CD4-positive, CD25-positive, alpha-beta regulatory T cell (primary cell): ENCODE results near the gene TSC22D3. TPM values are rescaled to one million over a fixed set of nuclear protein-coding genes. Genes with fewer than 3 reads are reported as not detected.

ENCODE experiments used
- ATAC-seq, 2 donors: fragments of 150-1000 bp; cut with Tn5 transposase; one replicate each; pipeline ENCODE4 v1.10.0; 2021; ENCODE audit warnings: low read depth in 2 of 2, moderate number of reproducible peaks in 2 of 2, moderate library complexity in 1 of 2
- DNase-seq, 3 donors: peaks; one replicate each; pipeline versions ENCODE4 v3.0.0 to v3.0.0-alpha.2; 2012 to 2022; ENCODE audit warnings: mixed read lengths in 1 of 3
- H3K27ac ChIP-seq: one replicate; pipeline ENCODE4 v1.7.0; 2013; ENCODE audit warnings: mild to moderate bottlenecking, low read length; ENCODE audit not compliant: insufficient read depth, poor library complexity, severe bottlenecking
- H3K27me3 ChIP-seq: one replicate; pipeline ENCODE4 v1.7.0; 2013; ENCODE audit warnings: low read length; ENCODE audit not compliant: control insufficient read depth, insufficient read depth
- H3K36me3 ChIP-seq: one replicate; pipeline ENCODE4 v1.7.0; 2013; ENCODE audit warnings: mild to moderate bottlenecking, low read length, moderate library complexity; ENCODE audit not compliant: control insufficient read depth, insufficient read depth
- H3K4me1 ChIP-seq: 2 replicates; pipeline ENCODE4 v1.7.0; 2013; ENCODE audit warnings: mild to moderate bottlenecking, low read length; ENCODE audit not compliant: insufficient read depth, control insufficient read depth, poor library complexity, severe bottlenecking
- H3K4me3 ChIP-seq: one replicate; pipeline ENCODE4 v1.7.0; 2013; ENCODE audit warnings: low read depth, mild to moderate bottlenecking, low read length, moderate library complexity
- H3K9me3 ChIP-seq, 2 experiments: 1 replicate in 1 of 2; 2 replicates in 1 of 2; pipeline ENCODE4 v1.7.0; 2013; ENCODE audit warnings: low read length in 2 of 2, mild to moderate bottlenecking in 1 of 2, moderate library complexity in 1 of 2; ENCODE audit not compliant: control insufficient read depth in 2 of 2
- H3K27ac Mint-ChIP-seq, 3 donors: one replicate each; pipeline ENCODE4 v1.8.0; 2020 to 2022; ENCODE audit warnings: mild to moderate bottlenecking in 3 of 3, mixed read lengths in 3 of 3, moderate library complexity in 2 of 3
- H3K27me3 Mint-ChIP-seq: one replicate; pipeline ENCODE4 v1.8.0; 2022; ENCODE audit warnings: mild to moderate bottlenecking, mixed read lengths
- H3K36me3 Mint-ChIP-seq: one replicate; pipeline ENCODE4 v1.8.0; 2020; ENCODE audit warnings: mixed read lengths
- H3K4me1 Mint-ChIP-seq, 4 donors: one replicate each; pipeline ENCODE4 v1.8.0; 2020 to 2022; ENCODE audit warnings: mixed read lengths in 4 of 4, mild to moderate bottlenecking in 1 of 4
- H3K4me3 Mint-ChIP-seq, 4 donors: one replicate each; pipeline ENCODE4 v1.8.0; 2020 to 2022; ENCODE audit warnings: mild to moderate bottlenecking in 4 of 4, mixed read lengths in 4 of 4, moderate library complexity in 3 of 4
- H3K9me3 Mint-ChIP-seq, 7 donors: one replicate each; pipeline ENCODE4 v1.8.0; 2020 to 2022; ENCODE audit warnings: mixed read lengths in 7 of 7, mild to moderate bottlenecking in 3 of 7, moderate library complexity in 2 of 7
- polyA plus RNA-seq, 4 donors: library from polyadenylated mRNA; unstranded; fragments of 300-500 nt; fragmentation: Illumina TruSeq; gene quantifications; one replicate each; pipeline ENCODE4 v1.2.3, GENCODE V29; 2021
- total RNA-seq: library from RNA; stranded (reverse); gene quantifications from one replicate; pipeline ENCODE4 v1.2.3, GENCODE V29; 2022

Gene TSC22D3
- total and polyA plus RNA-seq, 5 donors from 2014 or later = 624 to 2,718 (median 1,073) TPM

DNA sequence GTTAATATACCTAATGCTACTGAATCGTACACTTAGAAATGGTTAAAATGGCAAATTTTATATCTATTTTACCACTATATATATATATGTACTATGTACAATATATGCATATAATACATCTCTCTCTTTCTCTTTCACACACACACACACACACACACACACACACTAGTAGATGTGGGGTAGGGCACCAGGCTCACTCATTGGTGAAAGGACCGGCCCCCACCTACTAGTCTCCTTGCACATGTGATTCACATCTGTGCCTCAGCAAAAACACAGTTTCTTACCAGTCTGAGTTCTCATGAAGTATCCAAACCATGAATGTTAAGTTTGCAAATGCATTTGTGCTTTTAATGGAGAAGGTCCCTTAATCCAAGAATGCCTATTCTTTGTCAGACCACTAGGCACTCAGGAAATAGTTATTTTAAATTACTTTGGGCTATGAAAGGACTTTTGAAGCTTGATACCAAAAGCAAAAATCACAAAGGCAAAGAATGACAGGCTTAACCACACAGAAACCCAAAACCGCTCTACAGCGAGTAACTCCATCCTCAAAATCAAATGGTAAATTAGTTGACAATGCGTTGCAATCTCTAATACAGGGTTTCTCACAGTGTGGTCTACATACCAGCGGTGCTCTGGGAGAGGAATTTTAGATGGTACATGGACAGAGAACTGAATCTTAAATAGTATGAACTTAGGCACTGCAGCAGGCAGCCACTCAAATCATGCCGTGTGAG is 5.8 kb downstream of the TSC22D3 start:
- Mint-ChIP-seq H3K9me3 (no peaks in the 10 kb centered on the region), H3K27me3 (peaks cover 8% of the 10 kb centered on the region), H3K36me3 (peaks cover 8% of the 10 kb centered on the region), H3K4me1 (peaks cover 0 to 16% (median 0%) of the 10 kb centered on the region in 4 donors), H3K4me3 (no peak overlapping the region), H3K27ac (no peak overlapping the region)
- ATAC-seq = no peak
- H3K9me3 ChIP-seq = no peaks in the 10 kb centered on the region
- no peak overlapping the region for H3K27ac ChIP-seq
- H3K4me3 ChIP-seq = no peak overlapping the region
- no peaks in the 10 kb centered on the region for H3K27me3 ChIP-seq
- H3K36me3 ChIP-seq = no peaks in the 10 kb centered on the region
- H3K4me1 ChIP-seq = no peaks in the 10 kb centered on the region
- DNase-seq = no peak

DNA sequence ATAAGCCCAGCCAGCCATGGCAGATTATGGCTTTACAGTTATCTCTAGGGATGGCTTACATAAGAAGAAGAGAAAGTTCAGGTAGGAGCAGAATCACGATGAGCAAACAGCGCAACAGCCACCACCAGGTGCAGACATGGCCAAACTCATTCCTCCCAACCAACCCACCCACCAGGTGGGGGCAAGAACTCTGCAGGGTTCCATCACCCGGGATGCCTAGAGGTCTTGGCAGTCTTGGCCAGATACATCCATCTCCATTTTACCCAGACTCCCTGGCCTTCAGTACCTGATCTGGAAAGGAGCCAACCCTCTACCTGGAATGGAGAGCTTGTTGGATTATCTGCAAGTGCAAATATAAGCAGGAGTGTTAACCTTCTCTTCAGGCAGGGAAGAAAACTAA is 7.5 kb downstream of the TSC22D3 start:
- Histone ChIP-seq H3K4me3 (no peak overlapping the region), H3K36me3 (no peaks in the 10 kb centered on the region), H3K27ac (no peak overlapping the region), H3K27me3 (no peaks in the 10 kb centered on the region), H3K9me3 (no peaks in the 10 kb centered on the region), H3K4me1 (no peaks in the 10 kb centered on the region)
- Mint-ChIP-seq H3K36me3 (peaks cover 8% of the 10 kb centered on the region), H3K4me3 (no peak overlapping the region), H3K4me1 (peaks cover 0 to 4% (median 0%) of the 10 kb centered on the region in 4 donors), H3K27me3 (peaks cover 8% of the 10 kb centered on the region), H3K27ac (no peak overlapping the region), H3K9me3 (no peaks in the 10 kb centered on the region)
- DNase-seq (no peak), ATAC-seq (no peak)

DNA sequence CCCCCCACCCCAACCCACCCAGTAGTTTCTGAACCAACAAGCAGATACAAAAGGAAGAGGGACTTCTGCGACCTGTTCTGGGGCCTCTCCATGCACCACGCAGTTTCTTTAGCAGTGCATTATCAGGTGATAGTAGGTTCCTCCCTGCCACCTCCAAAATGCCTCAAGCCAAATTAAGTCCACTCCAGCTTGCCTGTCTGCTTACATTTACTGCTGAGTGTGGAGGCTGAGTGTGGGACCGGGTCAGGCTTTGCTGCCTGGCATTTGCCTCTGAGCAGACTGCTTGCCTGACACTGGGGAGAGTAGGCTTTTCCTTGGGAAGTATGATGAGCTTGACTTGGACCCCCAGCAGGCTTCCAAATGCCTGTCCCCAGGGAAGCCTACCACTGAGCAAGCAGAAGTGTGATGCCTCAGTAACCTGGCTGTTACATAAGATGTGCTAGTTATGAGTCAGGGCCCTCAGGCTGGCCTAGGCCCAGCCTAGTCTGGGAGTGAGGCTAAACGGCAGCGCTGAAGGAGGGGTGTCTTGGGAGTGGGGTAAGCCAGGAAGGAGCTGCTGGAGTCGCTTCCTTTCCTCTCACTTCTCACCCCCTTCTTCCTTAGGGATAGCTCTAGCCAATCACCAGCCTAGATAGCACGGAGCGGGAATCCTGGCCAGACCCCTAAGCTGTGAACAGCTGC is 9.0 kb downstream of the TSC22D3 start:
- H3K4me1 Mint-ChIP-seq = no peaks in the 10 kb centered on the region
- no peaks in the 10 kb centered on the region for H3K9me3 Mint-ChIP-seq

DNA sequence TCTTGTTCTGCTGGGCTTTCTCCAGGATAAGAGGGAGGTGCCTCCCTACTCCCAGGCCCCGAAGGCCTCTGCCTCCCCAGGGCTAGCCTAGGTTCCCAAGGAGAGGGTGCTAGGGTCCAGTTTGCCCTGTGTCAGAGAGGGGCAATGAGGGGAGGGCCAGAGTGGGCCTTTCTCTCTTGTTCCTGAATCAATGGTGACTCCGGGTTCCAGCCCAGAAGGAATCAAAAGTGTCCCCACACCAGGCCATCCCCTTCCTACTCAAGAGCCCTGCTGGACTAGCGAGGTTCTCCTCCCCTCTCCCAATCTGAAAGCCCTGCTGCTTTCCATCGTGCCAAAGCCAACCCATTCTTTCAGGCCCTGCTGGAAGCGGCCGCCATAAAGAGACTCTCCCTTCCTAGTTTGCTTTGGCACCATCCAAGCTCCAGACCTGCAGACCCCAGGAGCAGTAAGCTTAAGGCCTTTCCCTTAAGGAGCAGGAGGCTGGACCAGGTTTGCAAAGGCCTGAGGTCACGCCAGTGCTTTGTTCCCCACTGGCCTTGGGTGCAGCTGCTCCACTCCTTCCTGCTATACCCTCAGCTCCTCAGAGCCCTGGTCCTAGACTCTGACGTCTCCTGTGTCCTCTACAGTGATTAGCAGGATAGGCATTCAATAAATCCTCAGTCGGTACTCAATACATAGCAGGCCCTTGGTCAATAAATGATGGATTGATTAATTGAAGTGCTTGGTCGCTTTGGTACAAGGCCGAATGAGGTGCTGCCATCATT is 10.6 kb downstream of the TSC22D3 start:
- Histone ChIP-seq H3K27me3 (no peaks in the 10 kb centered on the region), H3K27ac (no peak overlapping the region), H3K9me3 (no peaks in the 10 kb centered on the region), H3K4me1 (no peaks in the 10 kb centered on the region), H3K4me3 (no peak overlapping the region), H3K36me3 (no peaks in the 10 kb centered on the region)
- Mint-ChIP-seq H3K27me3 (peaks cover 5% of the 10 kb centered on the region), H3K36me3 (peaks cover 8% of the 10 kb centered on the region), H3K9me3 (no peaks in the 10 kb centered on the region), H3K4me3 (no peak overlapping the region), H3K4me1 (no peaks in the 10 kb centered on the region), H3K27ac (no peak overlapping the region)
- ATAC-seq (no peak), DNase-seq (no peak)

More for the DNA sequence above, 9.0 kb downstream of the TSC22D3 start:
- peaks cover 9% of the 10 kb centered on the region for H3K27me3 Mint-ChIP-seq
- H3K27ac Mint-ChIP-seq = no peak overlapping the region
- Histone ChIP-seq H3K27me3 (no peaks in the 10 kb centered on the region), H3K4me3 (no peak overlapping the region), H3K4me1 (no peaks in the 10 kb centered on the region), H3K27ac (no peak overlapping the region), H3K36me3 (no peaks in the 10 kb centered on the region), H3K9me3 (no peaks in the 10 kb centered on the region)
- H3K4me3 Mint-ChIP-seq = no peak overlapping the region
- no peak for DNase-seq
- no peak for ATAC-seq
- peaks cover 8% of the 10 kb centered on the region for H3K36me3 Mint-ChIP-seq

DNA sequence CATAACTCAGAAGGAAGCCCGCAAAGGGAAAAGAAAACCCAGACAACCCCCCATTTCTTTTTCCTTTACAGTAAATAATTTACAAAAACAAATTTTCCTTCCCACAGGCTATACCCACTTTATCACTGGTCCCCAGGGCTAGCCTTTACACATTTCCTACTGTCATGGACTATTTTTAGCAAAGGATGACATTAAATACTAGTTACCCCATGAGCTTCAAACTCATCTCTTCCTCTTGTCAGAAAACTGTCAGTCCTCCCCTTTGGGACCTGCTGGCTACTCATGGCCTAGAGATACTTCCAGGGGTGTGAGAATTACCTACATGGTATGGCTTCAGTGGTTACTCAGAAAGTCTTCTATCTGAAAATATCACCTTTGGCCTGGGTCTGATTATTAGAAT is 11.9 kb downstream of the TSC22D3 start:
- H3K27me3 Mint-ChIP-seq = peaks cover 5% of the 10 kb centered on the region
- H3K27me3 ChIP-seq = no peaks in the 10 kb centered on the region
- H3K36me3 Mint-ChIP-seq = peaks cover 3% of the 10 kb centered on the region
- no peak for ATAC-seq
- DNase-seq = no peak
- no peaks in the 10 kb centered on the region for H3K9me3 ChIP-seq
- no peaks in the 10 kb centered on the region for H3K4me1 Mint-ChIP-seq
- no peak overlapping the region for H3K27ac Mint-ChIP-seq
- no peak overlapping the region for H3K4me3 Mint-ChIP-seq
- H3K4me3 ChIP-seq = no peak overlapping the region
- no peaks in the 10 kb centered on the region for H3K4me1 ChIP-seq
- H3K27ac ChIP-seq = no peak overlapping the region
- H3K9me3 Mint-ChIP-seq = no peaks in the 10 kb centered on the region
- H3K36me3 ChIP-seq = no peaks in the 10 kb centered on the region

DNA sequence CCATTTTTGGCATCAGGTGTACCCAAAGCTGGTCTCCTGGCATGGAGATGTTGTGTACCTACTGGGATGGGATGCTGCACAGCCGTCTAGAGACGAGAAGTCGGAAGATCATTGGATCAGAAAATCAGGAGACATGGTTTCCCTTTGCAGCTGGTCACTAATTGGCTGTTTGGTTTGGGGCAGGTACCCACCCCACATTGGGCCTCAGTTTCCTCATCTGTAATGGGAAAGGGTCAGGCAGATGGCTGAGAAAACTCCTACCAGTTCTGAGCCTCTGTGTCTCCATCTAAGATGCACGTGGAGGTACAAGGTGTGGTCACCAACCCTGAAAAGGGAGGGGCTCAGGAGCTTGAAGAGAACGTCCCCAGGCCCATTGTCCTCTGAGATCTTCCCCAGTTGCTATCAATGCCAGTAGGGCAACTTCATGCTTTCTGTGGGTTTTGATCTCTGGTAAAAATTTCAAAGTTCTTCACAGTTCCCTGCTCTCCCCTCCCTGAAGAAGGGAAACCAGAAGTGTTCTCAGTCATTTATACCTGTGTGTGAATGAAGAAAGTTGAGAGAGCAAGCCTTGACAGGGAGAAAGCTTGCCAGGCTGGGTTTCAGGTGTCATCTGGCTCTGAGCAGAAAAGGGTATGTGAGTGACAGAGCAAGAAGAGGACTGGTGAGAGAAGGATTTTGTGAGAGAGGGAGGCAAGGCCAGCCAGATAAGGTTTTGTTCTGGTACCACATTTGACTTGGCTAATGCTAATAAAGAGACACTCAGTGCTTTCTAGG is 15.1 kb downstream of the TSC22D3 start:
- Mint-ChIP-seq H3K4me1 (peaks cover 0 to 6% (median 1%) of the 10 kb centered on the region in 4 donors), H3K27me3 (peaks cover 5% of the 10 kb centered on the region), H3K4me3 (no peak overlapping the region), H3K27ac (no peak overlapping the region), H3K9me3 (no peaks in the 10 kb centered on the region), H3K36me3 (no peaks in the 10 kb centered on the region)
- Histone ChIP-seq H3K27me3 (no peaks in the 10 kb centered on the region), H3K9me3 (no peaks in the 10 kb centered on the region), H3K4me3 (no peak overlapping the region), H3K36me3 (no peaks in the 10 kb centered on the region), H3K27ac (no peak overlapping the region), H3K4me1 (no peaks in the 10 kb centered on the region)
- no peak for ATAC-seq
- DNase-seq = no peak

DNA sequence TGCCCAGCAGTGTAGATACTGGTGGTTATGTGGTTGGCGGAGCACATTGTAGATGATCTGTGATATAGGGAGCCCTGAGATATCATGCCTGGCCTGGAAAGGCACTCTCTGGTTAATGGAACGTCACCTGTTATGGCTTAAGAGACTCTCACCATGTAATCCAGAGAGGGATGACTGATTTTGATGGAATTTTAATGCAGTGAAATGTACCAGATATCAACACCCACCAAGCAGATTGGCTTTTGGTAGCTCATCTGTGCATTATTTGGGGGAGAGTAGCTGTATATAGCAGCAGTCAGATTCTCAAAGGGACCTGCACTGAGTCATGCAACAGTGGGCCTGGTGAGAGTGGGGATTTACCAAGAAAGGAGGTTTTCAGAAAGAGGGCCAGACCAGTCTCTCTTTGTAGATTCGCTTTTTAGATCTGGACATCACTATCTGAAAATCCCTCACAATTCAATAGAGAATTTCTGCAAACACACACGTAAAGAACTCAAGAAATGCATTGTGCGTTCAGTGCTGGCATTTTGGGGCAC is 17.3 kb downstream of the TSC22D3 start:
- Mint-ChIP-seq H3K27ac (no peak overlapping the region), H3K27me3 (peaks cover 5% of the 10 kb centered on the region), H3K36me3 (no peaks in the 10 kb centered on the region), H3K4me1 (peaks cover 0 to 9% (median 1%) of the 10 kb centered on the region in 4 donors), H3K9me3 (no peaks in the 10 kb centered on the region), H3K4me3 (no peak overlapping the region)
- no peak overlapping the region for H3K27ac ChIP-seq
- no peaks in the 10 kb centered on the region for H3K27me3 ChIP-seq
- H3K36me3 ChIP-seq = no peaks in the 10 kb centered on the region
- ATAC-seq = no peak
- H3K4me3 ChIP-seq = no peak overlapping the region
- no peaks in the 10 kb centered on the region for H3K4me1 ChIP-seq
- H3K9me3 ChIP-seq = no peaks in the 10 kb centered on the region
- no peak for DNase-seq
